Measurements from ENCODE around the gene HOOK2. TPM values are rescaled to one million over a fixed set of nuclear protein-coding genes. Genes with fewer than 3 reads are reported as not detected.

The HOOK2 gene
- total RNA-seq, 4 donors from 2014 or later, result 138 to 387 (median 215) TPM

DNA sequence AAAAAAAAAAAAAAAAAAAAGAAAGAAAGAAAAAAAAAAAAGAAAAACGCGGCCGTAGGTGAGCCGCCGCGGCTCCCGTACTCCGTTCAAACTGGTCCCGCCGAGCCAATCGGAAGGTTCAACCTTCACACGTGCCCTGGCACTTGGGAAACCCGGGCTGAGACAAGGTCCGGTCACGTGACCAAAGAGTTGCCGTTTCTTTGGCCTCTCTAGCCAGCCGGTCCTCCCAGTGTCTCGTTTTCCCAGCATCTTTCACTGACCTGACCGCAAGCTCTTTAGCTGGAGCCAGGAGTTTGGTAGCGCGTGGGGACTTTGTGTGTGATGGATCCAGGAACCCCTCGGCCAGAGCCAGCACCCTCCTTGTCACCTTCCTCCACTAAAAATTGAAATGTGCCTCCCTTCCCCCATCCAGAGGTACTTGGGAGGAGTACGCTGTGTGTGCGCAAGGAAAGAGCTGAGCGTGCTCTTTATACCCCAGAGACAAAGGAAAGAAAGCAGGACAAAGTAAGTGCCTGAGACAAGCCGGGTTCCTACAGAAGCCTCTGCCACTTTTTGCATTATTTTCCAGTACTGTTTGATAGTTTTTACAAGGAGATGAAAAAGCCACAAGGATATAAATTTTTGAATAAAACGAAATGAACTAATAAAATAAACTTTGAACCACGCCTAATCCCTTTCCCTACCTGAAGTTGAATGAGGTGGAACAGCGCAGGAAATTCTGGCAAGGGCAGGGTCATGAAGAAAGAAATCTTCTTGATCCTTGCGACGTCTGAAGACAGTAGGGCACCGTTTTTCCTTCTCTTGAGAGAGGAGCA lies 52.6 kb downstream of the HOOK2 start:
- no peaks in the 10 kb centered on the region for H3K9me3 ChIP-seq
- peak; percentile 97 for DNase-seq
- in situ Hi-C loops (cut with MboI; ENCODE audit: low pct_ligation_motif_present in 1 of 4, low pct_unique_long_range_greater_than_20kb in 1 of 4, low sequenced_read_pairs in 3 of 4), result no loop called here
- H3K4me3 ChIP-seq, result peak overlapping the region; percentile 29 to 99 (median 90)
- no peaks in the 10 kb centered on the region for H3K27me3 ChIP-seq
- peak overlapping the region; percentile 92 to 98 (median 96) for H3K27ac ChIP-seq
- peaks cover 14 to 46% (median 29%) of the 10 kb centered on the region in 4 donors for H3K4me1 ChIP-seq
- 0% methylated on average over 4 to 32 of the region's 32 CpGs for WGBS, 2 donors (ENCODE audit: low coverage in 1 of 2)
- H3K36me3 ChIP-seq, result peaks cover 0 to 8% (median 0%) of the 10 kb centered on the region in 4 donors
- intact Hi-C loops (cut with DNase I; ENCODE audit: low total_unique reads), result no loop called here
- TF ChIP-seq, protein P1, sequence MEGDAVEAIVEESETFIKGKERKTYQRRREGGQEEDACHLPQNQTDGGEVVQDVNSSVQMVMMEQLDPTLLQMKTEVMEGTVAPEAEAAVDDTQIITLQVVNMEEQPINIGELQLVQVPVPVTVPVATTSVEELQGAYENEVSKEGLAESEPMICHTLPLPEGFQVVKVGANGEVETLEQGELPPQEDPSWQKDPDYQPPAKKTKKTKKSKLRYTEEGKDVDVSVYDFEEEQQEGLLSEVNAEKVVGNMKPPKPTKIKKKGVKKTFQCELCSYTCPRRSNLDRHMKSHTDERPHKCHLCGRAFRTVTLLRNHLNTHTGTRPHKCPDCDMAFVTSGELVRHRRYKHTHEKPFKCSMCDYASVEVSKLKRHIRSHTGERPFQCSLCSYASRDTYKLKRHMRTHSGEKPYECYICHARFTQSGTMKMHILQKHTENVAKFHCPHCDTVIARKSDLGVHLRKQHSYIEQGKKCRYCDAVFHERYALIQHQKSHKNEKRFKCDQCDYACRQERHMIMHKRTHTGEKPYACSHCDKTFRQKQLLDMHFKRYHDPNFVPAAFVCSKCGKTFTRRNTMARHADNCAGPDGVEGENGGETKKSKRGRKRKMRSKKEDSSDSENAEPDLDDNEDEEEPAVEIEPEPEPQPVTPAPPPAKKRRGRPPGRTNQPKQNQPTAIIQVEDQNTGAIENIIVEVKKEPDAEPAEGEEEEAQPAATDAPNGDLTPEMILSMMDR (IDR thresholded peaks at IDR 0.05), result no peak
- TF ChIP-seq EP300 (IDR thresholded peaks at IDR 0.05; ENCODE audit: low read depth) (no peak), POLR2A (IDR thresholded peaks at IDR 0.05) (peak; percentile 30), POLR2AphosphoS5 (IDR thresholded peaks at IDR 0.05) (peak; percentile 59 to 77 (median 70))

DNA sequence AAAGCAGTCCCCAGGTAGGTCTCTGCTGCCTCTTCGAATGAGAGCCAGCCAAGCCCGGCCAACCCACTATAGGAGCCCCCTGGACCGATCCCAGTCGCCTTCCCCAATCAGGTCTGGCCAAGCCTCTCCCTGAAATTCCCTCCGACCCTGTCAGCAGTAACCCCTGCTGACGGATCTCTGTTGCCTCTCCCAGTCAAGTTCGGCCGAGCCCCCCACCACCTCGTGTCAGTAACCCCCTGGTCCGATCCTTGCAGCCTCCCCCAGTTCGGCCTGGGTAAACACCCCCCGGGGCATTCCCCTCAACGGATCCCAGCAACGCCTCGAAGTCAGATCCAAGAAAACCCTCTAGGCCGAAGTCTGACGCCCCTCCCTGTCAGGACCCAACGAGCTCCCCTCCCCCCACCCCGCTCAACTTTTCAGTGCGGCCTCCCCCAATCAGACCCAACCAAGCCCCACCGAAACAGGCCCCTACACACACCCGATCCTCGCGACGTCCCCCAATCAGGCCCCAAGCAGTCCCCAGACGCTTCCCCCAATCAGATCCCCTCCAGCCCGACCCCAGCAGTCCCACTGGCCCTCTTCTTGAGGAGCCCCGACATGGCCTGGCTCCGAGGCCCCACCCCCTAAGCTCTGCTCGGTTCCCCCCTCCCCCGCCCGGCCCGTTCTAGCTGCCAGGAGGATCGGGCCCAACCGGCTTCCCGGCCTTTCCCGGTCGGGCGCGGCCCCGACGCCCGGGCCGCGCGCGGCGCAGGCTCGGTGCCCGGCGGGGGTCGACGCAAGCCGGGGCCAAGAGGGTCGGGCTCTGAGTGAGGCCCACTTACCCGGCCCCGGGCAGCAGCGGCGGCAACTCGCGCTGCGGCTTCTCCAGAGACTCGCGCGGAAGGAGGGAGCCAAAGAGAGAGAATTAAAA lies 53.4 kb downstream of the HOOK2 start:
- Histone ChIP-seq H3K27me3 (no peaks in the 10 kb centered on the region), H3K27ac (peak overlapping the region; percentile 92 to 98 (median 96)), H3K4me3 (peak overlapping the region; percentile 28 to 99 (median 90)), H3K4me1 (peaks cover 14 to 46% (median 29%) of the 10 kb centered on the region in 4 donors), H3K36me3 (peaks cover 0 to 8% (median 0%) of the 10 kb centered on the region in 4 donors), H3K9me3 (no peaks in the 10 kb centered on the region)
- in situ Hi-C loops (cut with MboI; ENCODE audit: low pct_ligation_motif_present in 1 of 4, low pct_unique_long_range_greater_than_20kb in 1 of 4, low sequenced_read_pairs in 3 of 4), result no loop called here
- TF ChIP-seq POLR2A (IDR thresholded peaks at IDR 0.05) (no peak), POLR2AphosphoS5 (IDR thresholded peaks at IDR 0.05) (no peak), EP300 (IDR thresholded peaks at IDR 0.05; ENCODE audit: low read depth) (no peak)
- TF ChIP-seq, protein P1 (IDR thresholded peaks at IDR 0.05), result no peak
- peak; percentile 70 for DNase-seq
- intact Hi-C loops (cut with DNase I; ENCODE audit: low total_unique reads), result no loop called here
- 1% methylated on average over 57 of the region's 65 CpGs; no CpG with 5 or more reads in 1 of the 2 donors for WGBS, 2 donors (ENCODE audit: low coverage in 1 of 2)

DNA sequence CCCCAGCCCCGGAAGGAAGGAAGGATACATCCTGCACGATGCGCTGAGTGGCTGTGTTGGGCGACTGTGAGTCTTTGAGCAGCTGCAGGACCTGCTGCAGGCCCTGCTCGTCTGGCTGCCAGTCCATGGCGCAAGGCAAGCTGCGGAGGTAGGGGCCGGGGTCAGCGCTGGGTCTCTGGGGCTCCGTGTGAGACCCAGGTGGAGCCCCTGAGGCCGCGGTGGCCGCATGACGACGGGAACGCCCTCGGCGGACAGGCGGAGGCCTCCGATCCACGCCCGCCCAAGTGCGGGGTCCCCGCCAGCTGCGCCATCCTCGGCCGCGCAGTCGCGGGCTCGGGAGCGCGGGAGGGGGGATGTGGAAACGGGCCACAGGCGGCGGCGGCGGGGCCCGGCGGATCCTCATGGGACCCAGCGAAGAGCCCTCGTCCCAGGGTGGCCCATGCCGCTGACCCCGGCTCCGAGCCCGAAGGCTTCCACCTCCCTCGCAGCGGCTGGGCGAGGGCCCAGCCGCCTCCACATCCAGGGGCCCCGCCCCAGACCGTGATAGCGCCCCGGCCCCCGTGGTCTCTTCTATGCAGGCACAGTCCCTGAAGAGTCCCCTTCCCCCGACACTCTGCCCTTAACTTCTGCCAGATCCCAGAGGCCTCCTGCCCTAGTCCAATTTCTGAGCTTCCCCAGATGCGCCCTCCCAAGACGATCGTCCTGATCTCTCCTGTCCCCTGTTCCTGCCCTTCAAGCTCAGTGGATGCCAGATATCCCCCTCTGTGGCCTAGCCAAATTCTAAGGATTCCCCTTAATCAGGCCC lies 54.3 kb downstream of the HOOK2 start:
- intact Hi-C loops (cut with DNase I; ENCODE audit: low total_unique reads) (no loop called here), in situ Hi-C loops (cut with MboI; ENCODE audit: low pct_ligation_motif_present in 1 of 4, low pct_unique_long_range_greater_than_20kb in 1 of 4, low sequenced_read_pairs in 3 of 4) (no loop called here)
- peak; percentile 34 for DNase-seq
- Histone ChIP-seq H3K4me3 (peak overlapping the region; percentile 28 to 99 (median 90)), H3K9me3 (no peaks in the 10 kb centered on the region), H3K36me3 (peaks cover 0 to 8% (median 3%) of the 10 kb centered on the region in 4 donors), H3K27ac (peak overlapping the region; percentile 92 to 98 (median 96)), H3K4me1 (peaks cover 14 to 46% (median 29%) of the 10 kb centered on the region in 4 donors), H3K27me3 (no peaks in the 10 kb centered on the region)
- WGBS, 2 donors (ENCODE audit: low coverage in 1 of 2), result 9 to 26% methylated on average over 4 to 58 of the region's 59 CpGs
- TF ChIP-seq EP300 (IDR thresholded peaks at IDR 0.05; ENCODE audit: low read depth) (no peak), POLR2A (IDR thresholded peaks at IDR 0.05) (no peak), POLR2AphosphoS5 (IDR thresholded peaks at IDR 0.05) (no peak)
- TF ChIP-seq, protein P1 (IDR thresholded peaks at IDR 0.05), result no peak

Data from transverse colon (tissue), 4 donors.